ENCODE data around the gene NBPF3.

DNA sequence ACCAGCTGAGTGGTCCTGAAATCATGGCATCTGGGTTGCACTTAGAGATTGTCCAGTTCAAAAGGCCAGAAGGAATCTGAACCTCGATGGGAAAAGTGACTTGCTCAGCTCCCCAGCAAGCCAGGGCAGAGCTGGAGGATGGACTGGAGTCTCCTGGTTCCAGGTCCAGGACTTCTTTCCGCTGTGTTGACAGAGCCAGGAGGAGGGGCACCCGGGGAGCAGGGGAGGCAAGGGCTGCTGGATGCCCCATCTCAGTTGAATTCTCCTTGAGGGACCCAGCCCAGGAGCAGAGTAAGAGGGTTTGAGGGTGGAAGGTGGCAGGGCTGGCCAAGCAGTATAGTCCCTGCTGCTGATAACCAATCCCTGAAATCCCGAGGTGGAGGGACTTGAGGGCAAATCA lies 66.9 kb downstream of the NBPF3 start:
- TF ChIP-seq POLR2A (IDR thresholded peaks at IDR 0.05; ENCODE audit: low read depth, low read length) = no peak
- TF ChIP-seq POLR2AphosphoS5 (IDR thresholded peaks at IDR 0.05; ENCODE audit: low read depth, low read length) = no peak
- no peak for TF ChIP-seq POU2F2 (IDR thresholded peaks at IDR 0.05; ENCODE audit: low read depth, low read length)
- TF ChIP-seq TAF1 (IDR thresholded peaks at IDR 0.05; ENCODE audit: low read depth, low read length) = no peak
- no peak for TF ChIP-seq PAX5 (IDR thresholded peaks at IDR 0.05; ENCODE audit: insufficient read depth, low read length, severe bottlenecking)
- TF ChIP-seq SPI1 (IDR thresholded peaks at IDR 0.05; ENCODE audit: low read depth, low read length) = no peak
